ENCODE measurements around the gene LRRC45.

The LRRC45 gene

GRCh38 chr17:82003411-82004381 is 19.4 kb upstream of the LRRC45 start:
- H3K4me3 ChIP-seq (ENCODE audit: low read depth, low read length) = no peak overlapping the region
- DNase-seq (ENCODE audit: low read depth, low spot score) = peak; percentile 97
- no peak for TF ChIP-seq CTCF (IDR thresholded peaks at IDR 0.05; ENCODE audit: low read depth, low read length)
- in situ Hi-C loops (cut with HindIII; ENCODE audit: low sequenced_read_pairs) = no loop called here

GRCh38 chr17:82004517-82005455 is 18.3 kb upstream of the LRRC45 start:
- in situ Hi-C loops (cut with HindIII; ENCODE audit: low sequenced_read_pairs) = no loop called here
- H3K4me3 ChIP-seq (ENCODE audit: low read depth, low read length) = no peak overlapping the region
- no peak for TF ChIP-seq CTCF (IDR thresholded peaks at IDR 0.05; ENCODE audit: low read depth, low read length)
- DNase-seq (ENCODE audit: low read depth, low spot score) = no peak

GRCh38 chr17:82005701-82006348 is 17.3 kb upstream of the LRRC45 start:
- DNase-seq (ENCODE audit: low read depth, low spot score) = no peak
- in situ Hi-C loops (cut with HindIII; ENCODE audit: low sequenced_read_pairs) = no loop called here
- TF ChIP-seq CTCF (IDR thresholded peaks at IDR 0.05; ENCODE audit: low read depth, low read length) = no peak
- no peak overlapping the region for H3K4me3 ChIP-seq (ENCODE audit: low read depth, low read length)

GRCh38 chr17:82006468-82007227 is 16.5 kb upstream of the LRRC45 start:
- H3K4me3 ChIP-seq (ENCODE audit: low read depth, low read length) = no peak overlapping the region
- DNase-seq (ENCODE audit: low read depth, low spot score) = peak; percentile 29
- TF ChIP-seq CTCF (IDR thresholded peaks at IDR 0.05; ENCODE audit: low read depth, low read length) = no peak
- in situ Hi-C loops (cut with HindIII; ENCODE audit: low sequenced_read_pairs) = no loop called here

- no peak for TF ChIP-seq CTCF (IDR thresholded peaks at IDR 0.05; ENCODE audit: low read depth, low read length)
- no peak for DNase-seq (ENCODE audit: low read depth, low spot score)
- H3K4me3 ChIP-seq (ENCODE audit: low read depth, low read length) = no peak overlapping the region
- in situ Hi-C loops (cut with HindIII; ENCODE audit: low sequenced_read_pairs) = no loop called here
Observed at GRCh38 chr17:82007228-82007494, 15.9 kb upstream of the LRRC45 start.
